LNCaP clone FGC (cell line): ENCODE results near the gene TPO.

Source experiments
- DNase-seq: peaks from one replicate; pipeline ENCODE4 v3.0.0-alpha.2; 2011; ENCODE audit warnings: low read depth
- H3K4me3 ChIP-seq: 2 replicates; pipeline ENCODE4 v1.5.1; 2011; ENCODE audit warnings: mild to moderate bottlenecking, low read depth, low read length, control low read depth
- CTCF ChIP-seq: IDR thresholded peaks from 2 replicates; pipeline ENCODE4 v1.5.1; 2012; ENCODE audit warnings: mild to moderate bottlenecking; ENCODE audit not compliant: control insufficient read depth, insufficient read depth; ENCODE audit errors: extremely low read depth

The TPO gene

GRCh38 chr2:1482253-1482675 lies 69.0 kb downstream of the TPO start:
- TF ChIP-seq CTCF: no peak
- DNase-seq: no peak

GRCh38 chr2:1482981-1483380 lies 69.7 kb downstream of the TPO start:
- TF ChIP-seq CTCF: no peak
- no peak overlapping the region for H3K4me3 ChIP-seq
- no peak for DNase-seq

More at GRCh38 chr2:1482253-1482675, 69.0 kb downstream of the TPO start:
- H3K4me3 ChIP-seq: no peak overlapping the region

- DNase-seq: no peak
- no peak for TF ChIP-seq CTCF
- no peak overlapping the region for H3K4me3 ChIP-seq
These were observed 70.3 kb downstream of the TPO start for GRCh38 chr2:1483551-1483950.

GRCh38 chr2:1484131-1484884 lies 71.0 kb downstream of the TPO start:
- no peak overlapping the region for H3K4me3 ChIP-seq
- TF ChIP-seq CTCF: no peak
- DNase-seq: no peak

- no peak overlapping the region for H3K4me3 ChIP-seq
- no peak for DNase-seq
- no peak for TF ChIP-seq CTCF
These were observed 73.4 kb downstream of the TPO start for GRCh38 chr2:1486670-1487069.

- TF ChIP-seq CTCF: no peak
- no peak for DNase-seq
- no peak overlapping the region for H3K4me3 ChIP-seq
These were observed 74.5 kb downstream of the TPO start for GRCh38 chr2:1487758-1488157.

- no peak for TF ChIP-seq CTCF
- H3K4me3 ChIP-seq: no peak overlapping the region
- no peak for DNase-seq
These were observed 75.0 kb downstream of the TPO start for GRCh38 chr2:1488181-1488671.
